ENCODE data around the gene GTF2E1.
"Not testable (repeated sequence)": the region's sequence is repeated elsewhere in the genome, so short reads cannot be mapped to it uniquely, and the experiment has no call there.

GTF2E1 gene

DNA sequence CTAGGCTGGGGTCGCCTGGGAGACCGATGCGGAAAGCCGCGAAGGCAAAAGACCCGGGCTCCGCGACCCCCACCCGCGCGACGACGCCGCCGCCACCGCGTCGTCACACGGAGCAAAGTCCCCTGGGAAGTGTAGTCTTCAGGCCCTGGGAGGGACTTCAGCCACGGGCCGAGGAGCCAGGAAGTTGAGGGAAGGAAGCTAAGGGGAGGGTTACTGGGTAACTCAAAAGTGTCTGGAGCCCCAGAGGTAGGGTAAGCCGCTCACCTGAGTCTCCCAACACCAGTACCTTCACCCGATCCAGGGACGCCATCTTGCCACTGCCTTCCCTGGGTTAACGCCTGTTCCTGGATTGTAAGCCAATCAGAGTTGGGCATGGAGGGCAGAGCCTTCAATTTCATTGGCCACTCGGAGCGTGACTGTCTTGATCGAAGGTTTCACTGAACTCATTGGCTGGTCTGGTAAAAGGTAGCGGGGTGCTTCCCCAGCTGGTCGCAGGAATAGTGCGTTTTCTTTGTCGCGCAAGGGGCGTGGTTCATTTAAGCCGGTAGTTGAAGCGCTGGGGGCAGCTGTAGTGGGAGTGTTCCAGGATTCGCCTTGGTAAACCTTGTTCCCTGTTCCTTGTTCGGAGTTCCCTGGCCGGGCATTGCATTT is at the start of gene GTF2E1, which contains the start of gene RABL3:
TSS of gene GTF2E1 (plus strand) at position 547 of the 651 bp plus-strand sequence. CDS start 7,809 bp downstream, outside the sequence.
TSS of gene RABL3 (minus strand) at position 319 of the 651 bp plus-strand sequence. CDS start at position 310, 9 bp downstream.
- DNase-seq, result peak; percentile 92

DNA sequence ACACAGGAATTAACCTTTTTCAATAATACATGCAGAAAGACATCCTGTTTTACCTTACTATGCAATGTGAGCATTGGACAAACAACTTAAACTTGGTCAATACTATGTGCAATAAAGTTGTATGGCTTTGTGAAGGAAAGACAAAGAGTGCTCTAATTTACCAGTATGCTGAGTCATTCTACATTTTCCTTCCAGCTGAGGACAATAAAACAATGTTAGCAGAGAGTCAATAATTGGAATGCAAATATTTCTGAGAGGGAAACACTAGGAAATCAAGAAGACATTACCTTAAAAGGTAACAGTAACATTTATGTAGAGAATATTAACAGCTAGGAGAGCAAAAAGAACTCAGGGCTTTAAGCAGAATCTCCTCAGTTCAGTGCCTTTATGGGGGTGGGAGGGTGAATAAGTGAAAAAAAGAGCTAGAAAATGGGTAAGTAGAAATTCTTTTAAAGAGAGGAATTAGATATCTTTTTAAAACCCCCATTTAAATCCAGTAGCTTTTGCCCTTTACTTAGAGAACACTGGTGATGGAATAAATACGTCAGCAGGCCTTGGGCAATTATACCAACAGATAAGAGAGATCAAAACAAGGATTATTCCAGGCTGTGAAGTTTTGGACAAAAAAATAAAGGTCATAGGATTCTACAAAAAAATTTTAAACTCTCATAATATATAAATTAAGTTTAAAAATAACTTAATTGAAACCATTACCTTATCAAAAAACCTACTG is 48.9 kb upstream of the GTF2E1 start:
- peak; percentile 33 for DNase-seq

DNA sequence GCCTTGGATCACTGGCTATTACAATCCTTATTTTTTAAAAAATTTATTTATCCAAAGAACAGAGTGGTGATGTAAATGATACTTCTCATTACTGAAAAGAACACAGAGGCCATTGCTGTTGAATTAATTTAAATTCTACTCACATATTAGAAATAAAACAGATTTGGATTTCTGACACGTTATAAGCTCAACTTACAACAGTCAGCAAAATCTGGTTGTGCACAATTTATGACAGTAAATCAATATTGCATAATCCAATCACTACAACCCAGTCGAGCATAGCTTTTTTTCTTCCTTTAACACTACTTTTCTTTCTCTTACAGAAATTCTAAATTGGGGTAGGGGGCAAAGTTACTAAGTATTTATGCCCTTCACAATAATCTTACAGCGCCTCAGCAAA is 43.2 kb upstream of the GTF2E1 start:
- DNase-seq, result no peak

DNA sequence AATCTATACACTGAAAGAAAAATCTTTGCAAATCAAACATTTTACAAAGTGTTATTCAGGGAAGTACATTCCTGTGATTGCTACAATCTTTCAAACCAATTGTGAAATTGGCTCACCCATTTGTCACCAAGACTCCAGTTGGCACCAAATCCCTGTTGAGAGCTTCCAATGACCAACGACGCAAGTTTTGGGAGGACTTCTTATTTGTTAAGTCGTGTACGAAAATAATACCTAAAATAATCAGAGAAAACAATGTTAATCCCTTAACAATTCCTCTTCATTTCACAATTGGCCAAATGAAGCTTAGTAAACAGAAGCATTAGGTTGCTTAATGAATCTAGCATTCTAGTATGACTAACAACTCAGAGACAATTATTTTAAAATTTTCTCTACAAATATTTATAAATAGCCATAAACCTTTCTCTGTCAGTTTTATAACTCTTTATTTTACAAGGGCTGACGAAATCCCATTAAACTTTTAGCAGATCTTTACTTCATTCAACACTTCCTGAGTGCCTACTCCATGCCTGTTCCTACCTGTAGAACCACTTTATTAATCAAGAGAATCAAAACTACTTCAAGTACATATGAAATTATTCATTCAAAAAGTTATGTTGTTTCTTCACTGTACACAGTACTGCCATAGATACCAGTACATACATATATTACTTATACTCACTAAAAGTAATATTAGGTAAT is 36.5 kb upstream of the GTF2E1 start:
- no peak for DNase-seq

DNA sequence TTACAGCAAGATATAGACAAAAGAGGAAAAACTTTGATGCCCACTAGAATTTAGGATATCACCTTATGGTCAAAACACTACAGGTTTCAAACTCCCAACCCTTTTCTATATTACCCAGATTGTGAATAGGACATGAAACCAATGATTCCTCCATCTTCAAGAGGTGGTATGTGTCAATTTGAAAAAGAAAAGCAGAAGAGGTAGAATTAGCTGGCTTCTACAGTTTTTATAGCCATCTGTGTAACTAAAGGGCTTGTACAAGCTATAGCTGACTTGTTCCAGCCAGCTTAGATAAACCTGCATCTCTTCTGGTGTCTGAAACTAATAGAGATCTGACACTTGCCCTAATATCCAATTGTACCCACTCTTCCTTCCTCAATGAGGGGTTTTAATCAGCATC is 35.6 kb upstream of the GTF2E1 start:
- no peak for DNase-seq

DNA sequence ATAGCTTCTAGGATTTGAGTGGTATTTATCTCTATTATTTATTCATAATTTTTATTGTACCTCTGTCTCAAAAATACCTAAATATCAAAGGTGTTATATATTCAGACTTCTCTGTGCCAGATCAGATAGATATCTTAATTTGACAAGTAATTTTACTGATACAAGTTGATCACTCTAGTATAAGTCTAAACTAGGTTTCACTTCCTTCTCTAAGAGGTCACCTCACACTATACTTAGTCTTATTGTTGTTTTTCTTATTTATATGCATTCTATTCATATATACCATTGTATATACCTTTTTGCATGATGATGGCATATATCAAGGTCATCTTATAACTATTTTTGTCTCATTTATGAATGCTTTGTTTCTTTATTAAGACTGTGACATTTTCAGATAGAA is 34.1 kb upstream of the GTF2E1 start:
- DNase-seq, result no peak

DNA sequence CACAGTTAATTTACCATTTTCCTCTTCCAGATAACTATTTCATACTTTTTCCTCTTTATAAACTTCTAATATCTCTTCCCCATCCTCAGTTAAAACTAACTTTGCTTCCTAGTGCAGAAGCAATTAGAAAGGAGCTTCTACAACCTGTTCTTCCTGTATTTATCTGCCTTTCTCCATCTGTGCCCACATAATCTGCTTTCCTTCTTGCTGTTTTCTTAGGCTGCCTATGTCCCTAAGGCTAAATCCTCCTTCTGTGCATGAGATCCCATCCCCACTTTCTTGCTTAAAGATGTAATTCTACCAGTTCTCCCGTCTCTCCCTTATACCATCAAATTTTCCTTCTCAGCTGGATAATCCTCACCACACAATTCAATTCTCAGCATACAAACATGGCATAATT is 32.2 kb upstream of the GTF2E1 start:
- DNase-seq, result no peak

DNA sequence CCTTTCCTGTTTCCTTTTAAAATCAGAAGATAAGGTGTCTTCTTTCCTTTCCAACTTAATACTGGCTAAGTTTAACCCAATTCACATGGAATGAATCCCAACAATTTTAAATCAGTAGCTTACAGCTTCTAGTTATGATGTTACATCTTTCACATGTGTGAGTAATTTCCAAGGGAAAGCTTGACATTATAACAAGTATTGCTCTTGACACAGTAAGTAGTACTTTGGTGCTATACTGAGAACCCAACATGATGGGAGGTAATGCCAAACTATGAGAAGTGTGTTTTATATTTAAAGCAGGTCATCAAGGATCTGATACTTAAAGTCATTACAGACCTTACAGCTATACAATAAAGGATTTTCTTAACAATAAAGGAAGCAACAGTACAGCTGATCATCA is 29.3 kb upstream of the GTF2E1 start:
- DNase-seq, result no peak

DNA sequence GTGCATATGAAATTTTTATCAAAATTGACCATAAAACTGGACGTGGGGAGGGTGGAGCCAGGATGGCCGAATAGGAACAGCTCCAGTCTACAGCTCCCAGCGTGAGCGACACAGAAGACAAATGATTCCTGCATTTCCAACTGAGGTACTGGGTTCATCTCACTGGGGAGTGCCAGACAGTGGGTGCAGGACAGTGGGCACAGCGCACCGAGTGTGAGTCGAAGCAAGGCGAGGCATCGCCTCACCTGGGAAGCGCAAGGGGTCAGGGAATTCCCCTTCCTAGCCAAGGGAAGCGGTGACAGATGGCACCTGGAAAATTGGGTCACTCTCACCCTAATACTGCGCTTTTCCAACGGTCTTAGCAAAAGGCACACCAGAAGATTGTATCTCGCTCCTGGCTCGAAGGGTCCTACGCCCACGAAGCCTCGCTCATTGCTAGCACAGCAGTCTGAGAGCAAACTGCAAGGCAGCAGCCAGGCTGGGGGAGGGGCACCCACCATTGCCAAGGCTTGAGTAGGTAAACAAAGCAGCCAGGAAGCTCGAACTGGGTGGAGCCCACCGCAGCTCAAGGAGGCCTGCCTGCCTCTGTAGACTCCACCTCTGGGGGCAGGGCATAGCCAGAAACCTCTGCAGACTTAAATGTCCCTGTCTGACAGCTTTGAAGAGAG is 23.2 kb upstream of the GTF2E1 start:
- DNase-seq, result not testable (repeated sequence)

DNA sequence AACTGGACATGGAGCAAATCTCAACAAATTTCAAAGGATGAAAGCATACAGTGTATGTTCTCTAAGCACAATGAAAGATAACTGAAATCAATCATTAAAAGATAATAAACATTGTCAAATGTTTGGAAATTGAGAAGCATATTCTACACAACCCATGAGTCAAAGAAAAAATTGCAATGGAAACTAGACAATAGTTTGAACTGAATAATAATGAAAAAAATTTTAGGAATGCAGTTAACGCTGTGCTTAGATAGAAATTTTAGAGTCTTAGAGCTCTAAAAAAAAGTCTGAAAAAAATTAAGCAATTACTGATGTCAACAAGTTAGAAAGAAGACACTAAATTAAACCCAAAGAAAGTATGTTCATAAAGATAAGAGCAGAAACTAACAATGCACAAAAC is 15.8 kb upstream of the GTF2E1 start:
- DNase-seq, result no peak

DNA sequence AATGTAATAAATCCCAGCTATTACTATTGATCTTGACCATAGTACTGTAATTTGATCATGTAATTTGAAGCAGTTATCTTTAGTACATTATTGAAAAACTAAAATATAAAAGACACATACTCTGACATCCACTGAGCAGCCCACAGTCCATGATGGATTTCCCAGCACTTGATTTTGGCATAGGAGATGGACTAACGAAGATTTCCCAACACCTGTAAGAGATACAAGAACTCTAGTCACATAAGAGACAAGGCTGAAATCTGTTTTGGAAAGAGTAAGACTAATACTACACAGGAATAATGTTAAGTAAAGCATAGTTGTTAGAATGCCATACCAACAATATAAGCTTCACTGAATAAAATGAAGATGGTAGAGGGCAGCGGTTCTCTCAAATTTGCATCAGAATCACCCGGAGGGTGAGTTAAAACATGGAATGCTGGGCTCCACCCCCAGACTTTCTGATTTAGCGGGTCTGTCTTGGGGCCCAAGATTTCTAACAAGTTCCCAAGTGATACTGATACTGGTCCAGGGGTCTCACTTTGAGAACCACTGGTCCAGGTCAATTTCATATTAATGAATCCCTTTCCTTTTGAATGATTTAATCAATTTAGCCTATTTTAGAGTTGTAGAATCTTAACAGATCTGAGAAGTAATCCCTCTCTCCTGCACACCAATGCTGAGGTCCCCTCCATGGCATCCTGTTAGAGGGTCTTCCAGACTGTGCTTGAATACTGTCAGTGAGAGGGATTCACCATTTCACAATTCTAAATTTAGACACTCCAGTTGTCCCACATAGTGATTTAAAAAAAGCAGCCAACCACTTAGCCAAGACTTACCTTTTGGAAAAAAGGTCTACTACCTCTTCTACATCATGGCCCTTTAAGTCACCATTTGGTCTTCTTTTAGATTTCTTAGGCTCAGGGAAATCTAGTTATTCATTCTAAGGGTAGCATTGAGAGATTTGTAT is 11.7 kb upstream of the GTF2E1 start:
- no peak for DNase-seq

DNA sequence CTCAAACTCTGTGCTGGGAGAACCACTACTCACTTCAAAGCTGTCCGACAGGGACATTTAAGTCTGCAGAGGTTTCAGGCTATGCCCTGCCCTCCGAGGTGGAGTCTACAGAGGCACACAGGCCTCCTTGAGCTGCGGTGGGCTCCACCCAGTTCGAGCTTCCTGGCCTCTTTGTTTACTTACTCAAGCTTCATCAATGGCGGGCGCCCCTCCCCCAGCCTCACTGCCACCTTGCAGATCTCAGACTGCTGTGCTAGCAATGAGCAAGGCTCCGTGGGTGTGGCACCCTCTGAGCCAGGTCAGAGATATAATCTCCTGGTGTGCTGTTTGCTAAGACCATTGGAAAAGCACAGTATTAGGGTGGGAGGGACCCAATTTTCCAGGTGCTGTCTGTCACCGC is 4.5 kb upstream of the GTF2E1 start:
- not testable (repeated sequence) for DNase-seq

DNA sequence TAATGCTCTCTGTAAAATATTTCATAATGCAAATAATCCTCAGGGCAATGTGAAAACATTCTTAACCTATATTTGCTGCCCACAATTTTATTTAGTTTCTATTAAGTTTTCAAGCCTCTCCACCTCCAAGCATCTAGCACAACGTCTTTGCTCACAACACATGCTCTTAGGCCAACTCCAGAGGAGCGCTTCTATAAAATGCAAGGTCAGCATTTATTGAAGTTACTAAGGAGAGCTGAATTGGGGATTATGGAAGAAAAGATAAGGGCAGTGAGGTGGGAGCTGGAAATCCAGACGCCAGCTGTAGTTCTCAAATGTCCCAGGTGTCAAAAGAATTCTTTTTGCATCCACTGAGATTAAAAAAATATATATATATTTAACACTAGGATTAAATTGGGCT is 1.2 kb upstream of the GTF2E1 start:
- no peak for DNase-seq

DNA sequence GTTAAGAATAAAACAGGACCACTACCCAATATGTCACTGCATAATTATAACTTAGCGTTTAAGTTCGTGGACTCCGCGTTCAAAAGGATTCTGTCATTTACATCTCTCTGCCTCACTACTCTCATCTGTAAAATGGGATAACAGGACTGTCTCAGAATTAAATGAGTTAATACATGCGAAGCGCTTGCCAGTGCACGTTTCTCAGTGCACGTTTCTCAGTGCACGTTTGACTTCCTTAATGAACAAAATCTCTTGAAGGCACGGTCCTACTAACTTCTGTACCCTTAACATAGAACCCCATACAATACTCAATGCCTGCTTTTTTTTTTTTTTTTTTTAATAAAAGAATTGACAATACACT is 727 bp upstream of the GTF2E1 start:
- DNase-seq, result no peak

DNA sequence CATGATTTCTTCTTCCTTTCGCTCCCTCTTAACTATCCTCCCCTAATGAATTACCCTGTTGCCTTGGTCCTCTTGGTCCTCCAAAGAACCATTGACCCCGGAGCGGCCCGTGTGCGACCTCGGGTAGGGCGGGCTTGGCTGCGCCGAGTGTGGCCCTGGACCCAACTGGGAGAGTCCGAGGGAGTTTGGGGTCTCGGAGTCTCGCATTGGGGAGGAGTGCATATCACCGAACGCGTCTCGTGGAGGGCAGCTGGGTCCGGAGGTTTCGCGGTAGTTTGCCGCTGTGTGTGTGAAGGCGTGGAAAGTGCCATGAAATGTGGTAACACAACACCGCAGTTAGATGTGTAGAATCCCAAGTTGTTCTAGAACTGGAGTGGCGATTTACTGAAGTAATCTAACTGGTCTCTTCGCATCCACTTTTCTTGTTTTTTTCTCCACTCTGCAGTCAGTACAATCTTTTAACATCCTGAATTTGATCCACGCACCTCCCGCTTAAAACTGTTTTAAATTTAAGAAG is 363 bp downstream of the GTF2E1 start:
- DNase-seq, result no peak

DNA sequence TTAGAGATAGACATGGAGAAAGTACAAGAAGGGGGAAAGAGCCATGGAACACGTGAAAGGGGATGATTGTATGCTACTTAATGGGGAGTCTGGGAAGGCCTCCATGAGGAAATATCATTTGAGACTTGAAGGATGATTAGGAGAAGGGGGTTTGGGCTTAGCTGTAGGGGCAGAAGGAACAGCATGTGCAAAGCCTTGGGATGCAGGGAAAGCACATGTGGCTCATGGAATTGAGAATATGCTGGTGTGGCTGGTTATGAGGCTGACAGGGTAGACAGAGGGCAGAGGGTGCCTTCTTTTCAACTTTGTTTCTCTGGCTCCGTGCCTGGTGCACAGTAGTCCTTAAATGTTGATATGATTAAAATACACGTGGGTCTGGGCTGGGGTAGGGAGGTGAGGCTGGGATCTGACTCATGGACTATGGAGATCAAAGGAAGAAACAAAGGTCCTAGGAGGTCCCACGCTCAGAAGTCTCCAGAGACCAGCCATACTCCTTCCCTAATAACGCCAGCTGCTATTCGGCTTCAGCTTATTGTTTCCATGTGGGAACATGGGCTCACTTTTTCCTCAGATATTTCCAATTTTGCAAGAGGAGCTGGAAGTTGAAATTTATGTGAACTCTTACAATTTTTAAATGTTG is 1.1 kb downstream of the GTF2E1 start:
- DNase-seq, result no peak

DNA sequence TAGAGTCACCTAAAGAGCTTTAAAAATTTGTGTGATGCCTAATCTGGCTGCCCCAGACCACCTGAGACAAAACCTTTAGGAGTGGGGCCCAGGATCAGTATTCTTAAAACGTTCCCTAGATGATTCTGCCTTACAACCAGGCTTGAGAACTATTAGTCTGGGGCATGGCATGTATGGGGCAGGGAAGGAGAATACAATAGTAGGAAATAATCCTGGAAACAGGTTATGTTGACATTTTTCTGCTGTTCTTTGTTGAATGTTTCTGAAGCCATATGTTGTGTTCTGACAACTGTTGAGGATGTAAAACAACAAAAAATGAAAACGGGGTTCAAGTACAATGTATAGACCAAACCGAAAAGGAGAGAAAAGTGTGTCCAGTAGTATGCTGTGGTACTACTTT is 2.9 kb downstream of the GTF2E1 start:
- no peak for DNase-seq

DNA sequence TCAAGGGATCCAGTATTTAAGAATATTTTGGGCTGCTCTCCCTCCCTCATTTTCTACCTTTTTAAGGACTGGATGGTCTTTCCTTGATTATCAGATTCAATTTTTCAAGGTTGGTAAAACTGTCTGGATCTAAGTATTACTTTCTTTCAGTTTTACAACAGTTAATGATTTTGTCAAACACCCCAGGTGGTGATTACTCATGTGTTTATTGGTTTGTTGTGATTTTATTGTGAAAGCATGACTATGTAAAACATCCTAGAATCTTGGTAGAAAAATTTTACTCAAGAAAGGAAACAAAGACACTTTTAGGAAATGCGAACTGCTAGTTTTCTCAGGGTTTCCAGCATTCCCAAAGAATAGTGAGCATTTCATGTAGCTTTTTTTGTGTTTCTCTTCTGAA is 7.3 kb downstream of the GTF2E1 start:
- DNase-seq, result no peak

DNA sequence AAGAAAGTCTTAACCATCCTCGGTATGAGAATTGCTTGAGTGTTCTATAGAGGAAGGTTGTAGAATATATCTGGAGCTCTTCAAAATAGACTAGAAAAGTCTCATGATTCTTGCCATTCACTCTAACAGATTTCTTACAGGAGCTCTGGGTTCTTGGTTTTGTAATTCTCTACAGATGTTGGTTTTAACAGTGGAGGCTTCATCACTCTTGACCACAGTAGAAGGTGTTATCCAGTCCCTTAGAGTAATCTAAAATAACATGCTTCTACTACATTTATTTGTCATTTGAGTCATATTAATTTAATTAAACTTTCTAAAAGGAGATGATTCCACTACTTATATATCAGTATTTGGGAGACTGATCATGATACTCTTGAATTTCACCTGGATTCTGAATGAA is 9.7 kb downstream of the GTF2E1 start:
- DNase-seq, result no peak

DNA sequence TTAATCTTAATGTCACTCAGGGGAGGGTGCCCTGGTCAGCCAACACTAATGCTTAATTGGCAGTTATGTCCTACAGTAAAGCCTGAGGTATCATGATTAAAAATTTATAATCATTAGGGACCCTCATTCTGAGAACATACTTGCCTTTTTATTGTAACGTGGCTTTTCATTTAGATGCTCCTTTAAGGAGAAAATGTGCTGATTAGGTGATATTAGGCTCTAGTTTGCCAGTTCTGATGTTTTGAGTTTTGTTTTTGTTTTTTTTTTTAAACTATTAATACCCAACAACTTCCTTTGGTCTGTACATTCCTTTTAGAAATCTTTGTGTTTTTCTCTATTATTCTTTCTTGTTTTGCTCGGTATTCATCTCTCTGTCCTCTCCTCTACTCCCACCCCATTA is 10.3 kb downstream of the GTF2E1 start:
- no peak for DNase-seq

DNA sequence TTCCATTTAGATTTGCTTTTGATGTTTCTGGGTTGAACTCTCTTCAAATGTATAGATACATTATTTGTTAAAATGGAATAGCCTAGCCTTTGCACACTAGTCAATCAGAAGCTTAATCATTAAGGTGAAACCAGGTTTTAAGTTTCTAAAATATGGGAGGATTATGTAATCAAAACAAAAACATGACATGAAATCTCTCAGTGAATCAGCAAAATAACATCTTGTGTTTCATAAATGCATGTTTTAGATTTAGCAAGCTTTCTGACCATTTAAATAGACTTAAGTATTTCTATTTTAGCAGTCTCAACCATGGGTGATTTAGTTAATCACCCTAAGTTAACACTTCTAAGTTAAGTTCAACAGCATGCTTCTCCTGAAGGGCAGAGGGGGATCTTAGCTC is 11.3 kb downstream of the GTF2E1 start:
- DNase-seq, result no peak

DNA sequence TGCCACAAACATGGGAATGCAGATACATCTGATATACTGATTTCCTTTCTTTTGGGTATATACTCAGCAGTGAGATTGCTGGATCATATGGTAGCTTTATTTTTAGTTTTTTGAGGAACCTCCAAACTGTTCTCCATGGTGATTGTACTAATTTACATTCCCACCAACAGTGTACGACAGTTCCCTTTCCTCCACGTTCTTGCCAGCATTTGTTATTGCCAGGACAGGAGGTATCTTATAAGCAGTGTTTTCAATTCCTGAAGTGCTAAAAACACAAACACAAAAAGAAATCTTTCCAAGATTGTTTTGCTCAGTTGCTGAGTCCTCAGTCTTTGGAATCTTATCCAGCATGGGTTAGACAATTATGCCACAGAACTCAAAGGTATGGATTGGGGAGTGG is 13.5 kb downstream of the GTF2E1 start:
- DNase-seq, result no peak
